Duodenal mucosa (tissue), 2 donors: ENCODE data around the gene AHCY.
"Not testable (repeated sequence)": the region's sequence is repeated elsewhere in the genome, so short reads cannot be mapped to it uniquely, and the experiment has no call there.

Experiments
- H3K27ac ChIP-seq: one replicate; pipeline ENCODE4 v1.7.0; 2013; ENCODE audit warnings: low read depth, low read length
- H3K27me3 ChIP-seq, 2 donors: one replicate each; pipeline ENCODE4 v1.7.0; 2013; ENCODE audit warnings: low read length in 2 of 2, control low read depth in 1 of 2; ENCODE audit not compliant: insufficient read depth in 2 of 2, control insufficient read depth in 1 of 2
- H3K36me3 ChIP-seq, 2 donors: one replicate each; pipeline ENCODE4 v1.7.0; 2013; ENCODE audit warnings: low read length in 2 of 2, control low read depth in 1 of 2; ENCODE audit not compliant: insufficient read depth in 2 of 2, control insufficient read depth in 1 of 2
- H3K4me1 ChIP-seq, 2 donors: one replicate each; pipeline ENCODE4 v1.7.0; 2013; ENCODE audit warnings: low read length in 2 of 2, control low read depth in 1 of 2; ENCODE audit not compliant: insufficient read depth in 2 of 2, control insufficient read depth in 1 of 2
- H3K4me3 ChIP-seq, 2 donors: one replicate each; pipeline ENCODE4 v1.7.0; 2013; ENCODE audit warnings: low read length in 2 of 2, low read depth in 1 of 2
- H3K9ac ChIP-seq, 2 donors: one replicate each; pipeline ENCODE4 v1.7.0; 2013; ENCODE audit warnings: low read length in 2 of 2, low read depth in 1 of 2
- H3K9me3 ChIP-seq, 2 donors: one replicate each; pipeline ENCODE4 v1.7.0; 2013; ENCODE audit warnings: low read length in 2 of 2, control low read depth in 1 of 2; ENCODE audit not compliant: control insufficient read depth in 1 of 2

Gene AHCY

GRCh38 chr20:34296468-34296867, 6.7 kb downstream of the AHCY start:
- Histone ChIP-seq H3K9ac (no peak overlapping the region), H3K36me3 (peaks cover 27 to 40% of the 10 kb centered on the region in 2 donors), H3K4me1 (peaks cover 10 to 14% of the 10 kb centered on the region in 2 donors), H3K27ac (no peak overlapping the region), H3K4me3 (no peak overlapping the region), H3K9me3 (no peaks in the 10 kb centered on the region), H3K27me3 (no peaks in the 10 kb centered on the region)

- Histone ChIP-seq H3K36me3 (peaks cover 36 to 52% of the 10 kb centered on the region in 2 donors), H3K4me3 (no peak overlapping the region), H3K4me1 (peaks cover 0 to 2% of the 10 kb centered on the region in 2 donors), H3K27ac (no peak overlapping the region), H3K27me3 (no peaks in the 10 kb centered on the region), H3K9ac (no peak overlapping the region), H3K9me3 (no peaks in the 10 kb centered on the region)
Observed at GRCh38 chr20:34295284-34295683, 7.9 kb downstream of the AHCY start.

DNA sequence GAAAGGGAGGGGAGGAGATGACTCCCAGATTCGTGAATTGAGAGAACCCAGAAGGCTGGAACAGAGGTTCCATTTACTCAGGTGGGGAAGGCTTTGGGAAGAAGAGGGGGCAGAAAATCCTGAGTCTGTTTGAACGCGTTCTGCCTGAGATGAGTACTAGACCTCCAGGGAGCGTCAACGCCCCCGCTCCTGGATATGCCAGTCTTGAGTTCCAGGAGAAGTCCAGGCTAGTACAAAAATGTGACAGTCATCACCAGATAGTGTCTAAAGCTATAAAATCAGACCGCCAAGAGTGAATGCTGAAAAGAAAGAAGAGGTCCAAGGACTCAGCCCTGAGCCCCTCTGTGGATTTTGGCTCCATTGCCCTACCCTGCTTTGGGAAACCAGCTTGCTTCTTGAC, 8.6 kb downstream of the AHCY start:
- H3K9ac ChIP-seq: no peak overlapping the region
- H3K9me3 ChIP-seq: no peaks in the 10 kb centered on the region
- no peaks in the 10 kb centered on the region for H3K27me3 ChIP-seq
- H3K4me3 ChIP-seq: no peak overlapping the region
- H3K36me3 ChIP-seq: peaks cover 41 to 58% of the 10 kb centered on the region in 2 donors
- H3K4me1 ChIP-seq: no peaks in the 10 kb centered on the region
- H3K27ac ChIP-seq: no peak overlapping the region

GRCh38 chr20:34293589-34293988, 9.6 kb downstream of the AHCY start:
- no peak overlapping the region for H3K27ac ChIP-seq
- no peak overlapping the region for H3K4me3 ChIP-seq
- peaks cover 41 to 63% of the 10 kb centered on the region in 2 donors for H3K36me3 ChIP-seq
- no peaks in the 10 kb centered on the region for H3K4me1 ChIP-seq
- no peaks in the 10 kb centered on the region for H3K9me3 ChIP-seq
- no peak overlapping the region for H3K9ac ChIP-seq
- no peaks in the 10 kb centered on the region for H3K27me3 ChIP-seq

- Histone ChIP-seq H3K27ac (no peak overlapping the region), H3K4me3 (no peak overlapping the region), H3K4me1 (no peaks in the 10 kb centered on the region), H3K27me3 (no peaks in the 10 kb centered on the region), H3K9me3 (no peaks in the 10 kb centered on the region), H3K36me3 (peaks cover 44 to 68% of the 10 kb centered on the region in 2 donors), H3K9ac (no peak overlapping the region)
Observed at GRCh38 chr20:34293119-34293518, 10.0 kb downstream of the AHCY start.

DNA sequence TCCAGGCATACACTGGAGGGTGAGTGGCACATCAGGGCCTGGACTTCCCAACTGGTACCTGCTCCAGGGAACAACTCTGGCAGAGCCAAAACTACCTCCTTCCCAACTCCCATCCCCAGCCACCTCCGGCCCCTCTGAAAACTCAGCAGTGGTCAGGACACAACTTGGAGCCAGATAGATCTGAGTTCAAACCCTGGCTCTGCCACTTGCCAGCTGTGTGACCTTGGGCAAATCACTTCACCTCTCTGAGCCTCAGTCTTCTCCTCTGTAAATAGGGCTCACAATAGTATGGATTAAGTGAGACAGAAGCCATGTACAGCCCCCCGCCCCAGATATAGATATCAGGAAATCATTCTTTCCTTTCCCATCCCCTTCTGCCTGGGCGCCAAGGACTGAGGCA, 10.7 kb downstream of the AHCY start:
- Histone ChIP-seq H3K4me1 (no peaks in the 10 kb centered on the region), H3K9ac (no peak overlapping the region), H3K4me3 (no peak overlapping the region), H3K36me3 (peaks cover 50 to 74% of the 10 kb centered on the region in 2 donors), H3K9me3 (no peaks in the 10 kb centered on the region), H3K27ac (no peak overlapping the region), H3K27me3 (no peaks in the 10 kb centered on the region)

DNA sequence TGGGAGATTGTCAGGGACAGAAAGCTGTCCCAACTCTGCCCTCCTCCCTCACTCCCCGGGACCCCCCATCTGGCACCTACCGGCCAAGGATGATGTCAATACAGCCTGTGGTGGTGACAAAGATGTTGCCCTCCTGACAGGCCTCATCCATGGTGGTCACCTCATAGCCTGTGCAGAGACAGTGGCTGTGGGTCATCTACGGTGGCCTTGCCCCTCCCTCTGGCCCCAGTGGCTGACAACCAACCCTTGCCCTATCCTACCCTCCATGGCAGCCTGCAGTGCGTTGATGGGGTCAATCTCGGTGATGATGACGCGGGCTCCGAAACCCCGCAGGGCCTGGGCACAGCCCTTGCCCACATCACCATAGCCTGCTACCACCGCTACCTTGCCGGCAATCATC, 12.7 kb downstream of the AHCY start:
- H3K36me3 ChIP-seq: peaks cover 58 to 89% of the 10 kb centered on the region in 2 donors

GRCh38 chr20:34287500-34287899, 15.7 kb downstream of the AHCY start:
- H3K4me1 ChIP-seq, H3K9ac ChIP-seq, H3K27me3 ChIP-seq, H3K4me3 ChIP-seq, H3K27ac ChIP-seq, H3K9me3 ChIP-seq: not testable (repeated sequence)
- peaks cover 50 to 87% of the 10 kb centered on the region in 2 donors for H3K36me3 ChIP-seq

More for the DNA sequence above, 12.7 kb downstream of the AHCY start:
- H3K27me3 ChIP-seq: no peaks in the 10 kb centered on the region
- no peak overlapping the region for H3K27ac ChIP-seq
- no peak overlapping the region for H3K4me3 ChIP-seq
- no peak overlapping the region for H3K9ac ChIP-seq
- no peaks in the 10 kb centered on the region for H3K9me3 ChIP-seq
- H3K4me1 ChIP-seq: no peaks in the 10 kb centered on the region

GRCh38 chr20:34285450-34285849, 17.7 kb downstream of the AHCY start:
- Histone ChIP-seq H3K9me3 (no peaks in the 10 kb centered on the region), H3K27me3 (no peaks in the 10 kb centered on the region), H3K4me1 (no peaks in the 10 kb centered on the region), H3K9ac (no peak overlapping the region), H3K27ac (no peak overlapping the region), H3K4me3 (no peak overlapping the region), H3K36me3 (peaks cover 45 to 80% of the 10 kb centered on the region in 2 donors)

- no peaks in the 10 kb centered on the region for H3K4me1 ChIP-seq
- H3K27ac ChIP-seq: no peak overlapping the region
- H3K9ac ChIP-seq: no peak overlapping the region
- H3K36me3 ChIP-seq: peaks cover 39 to 77% of the 10 kb centered on the region in 2 donors
- no peaks in the 10 kb centered on the region for H3K27me3 ChIP-seq
- H3K9me3 ChIP-seq: no peaks in the 10 kb centered on the region
- no peak overlapping the region for H3K4me3 ChIP-seq
Observed at GRCh38 chr20:34283844-34284243, 19.3 kb downstream of the AHCY start.

- no peak overlapping the region for H3K4me3 ChIP-seq
- H3K27me3 ChIP-seq: no peaks in the 10 kb centered on the region
- H3K4me1 ChIP-seq: no peaks in the 10 kb centered on the region
- no peak overlapping the region for H3K9ac ChIP-seq
- no peaks in the 10 kb centered on the region for H3K9me3 ChIP-seq
- H3K36me3 ChIP-seq: peaks cover 29 to 64% of the 10 kb centered on the region in 2 donors
- H3K27ac ChIP-seq: no peak overlapping the region
Observed at GRCh38 chr20:34282041-34282440, 21.1 kb downstream of the AHCY start.
